GM12878 (cell line): Measurements from ENCODE around the gene DES. TPM values are rescaled to one million over a fixed set of nuclear protein-coding genes. Genes with fewer than 3 reads are reported as not detected.

Experiments
- ATAC-seq: fragments of 200-7000 bp; cut with Tn5 transposase; 3 replicates; pipeline ENCODE4 v1.9.1; 2020; ENCODE audit warnings: mild to moderate bottlenecking, moderate library complexity
- BruUV-seq: library from RNA; stranded (reverse); fragments of 400-500 nt; replicated peaks from 2 replicates; lab custom pipeline; 2021; lab: Mats Ljungman, UMichigan
- CTCF ChIA-PET: fragments of 300-600 bp; sonication (Branson Sonifier 250); formaldehyde crosslinking; extraction: SDS; loops from one replicate; lab custom pipeline; 2021; ENCODE audit warnings: inconsistent platforms; lab: Yijun Ruan, JAX
- POLR2A ChIA-PET: fragments of 350-600 bp; formaldehyde crosslinking; extraction: SDS; loops from one replicate; lab custom pipeline; 2021; ENCODE audit warnings: inconsistent platforms; lab: Charles Lee
- RAD21 ChIA-PET: fragments of 300-600 bp; sonication (Branson Sonifier 250); formaldehyde crosslinking; loops from one replicate; lab custom pipeline; 2023; ENCODE audit warnings: antibody characterized with exemption; ENCODE audit not compliant: unreplicated experiment; lab: Charles Lee
- SMC1A ChIA-PET: fragments of 300-600 bp; sonication (Branson Sonifier 250); formaldehyde crosslinking; loops from one replicate; lab custom pipeline; 2023; ENCODE audit not compliant: unreplicated experiment, uncharacterized antibody; lab: Charles Lee
- DNase-seq: peaks from one replicate; pipeline ENCODE4 v3.0.0-alpha.2; 2011; ENCODE audit warnings: low read depth, low spot score
- FAIRE-seq: peaks from 3 replicates; lab custom pipeline; 2011; peaks lifted over from hg19 to GRCh38; lab: Jason Lieb, UNC
- H2AFZ ChIP-seq: 2 replicates; pipeline ENCODE4 v1.6.0; 2011; ENCODE audit warnings: low read depth, low read length, control low read depth; ENCODE audit not compliant: control insufficient read depth
- H3K27ac ChIP-seq: 2 replicates; pipeline ENCODE4 v1.5.1; 2011; ENCODE audit warnings: control low read depth; ENCODE audit not compliant: control insufficient read depth, insufficient read depth
- H3K27me3 ChIP-seq, 2 experiments: replicated peaks in 1 of 2; 2 replicates each; pipeline versions ENCODE4 v1.6.0 to v1.6.1; 2011; ENCODE audit warnings: low read length in 1 of 2; ENCODE audit not compliant: control insufficient read depth in 2 of 2, insufficient read depth in 2 of 2
- H3K36me3 ChIP-seq, 2 experiments: 2 replicates each; pipeline ENCODE4 v1.5.1; 2011; ENCODE audit warnings: low read length in 1 of 2; ENCODE audit not compliant: control insufficient read depth in 2 of 2, insufficient read depth in 2 of 2
- H3K4me1 ChIP-seq: 2 replicates; pipeline ENCODE4 v1.6.1; 2011; ENCODE audit warnings: mild to moderate bottlenecking, low read length, moderate library complexity, mixed read lengths; ENCODE audit not compliant: control insufficient read depth, insufficient read depth
- H3K4me2 ChIP-seq: 2 replicates; pipeline ENCODE4 v1.6.0; 2011; ENCODE audit warnings: control low read depth; ENCODE audit not compliant: control insufficient read depth, insufficient read depth
- H3K4me3 ChIP-seq: fragments of 200-600 bp; sonication (generic); 2 replicates; pipeline ENCODE4 v1.5.1; 2016
- H3K79me2 ChIP-seq: 2 replicates; pipeline ENCODE4 v1.6.0; 2011; ENCODE audit warnings: low read length; ENCODE audit not compliant: control insufficient read depth, insufficient read depth
- H3K9ac ChIP-seq: 2 replicates; pipeline ENCODE4 v1.8.0; 2011; ENCODE audit warnings: low read length, control low read depth, mixed read lengths; ENCODE audit not compliant: control insufficient read depth, insufficient read depth
- H3K9me3 ChIP-seq: replicated peaks from 3 replicates; pipeline ENCODE4 v1.5.1; 2011; ENCODE audit warnings: mild to moderate bottlenecking, low read length; ENCODE audit not compliant: control insufficient read depth, insufficient read depth
- H4K20me1 ChIP-seq: 2 replicates; pipeline ENCODE4 v1.6.0; 2011; ENCODE audit not compliant: control insufficient read depth, insufficient read depth
- REST ChIP-seq: IDR thresholded peaks from 2 replicates; pipeline ENCODE4 v1.6.1; 2012; ENCODE audit warnings: mild to moderate bottlenecking, low read depth, low read length
- SP1 ChIP-seq: IDR thresholded peaks from one replicate; pipeline ENCODE4 v1.6.1; 2011; ENCODE audit warnings: low read depth, low read length
- STAT3 ChIP-seq: IDR thresholded peaks from 2 replicates; pipeline ENCODE4 v1.6.1; 2011; ENCODE audit warnings: low read depth, low read length, improper control_type of control experiment
- ZNF384 ChIP-seq: IDR thresholded peaks from 2 replicates; pipeline ENCODE4 v1.6.1; 2012; ENCODE audit warnings: low read depth, mild to moderate bottlenecking, low read length, improper control_type of control experiment, borderline replicate concordance
- WGBS: methylation state at CpG from one replicate; pipeline ENCODE4 v1.1.6; 2016; ENCODE audit warnings: low lambda C conversion rate; ENCODE audit not compliant: insufficient replicate concordance, insufficient coverage; ENCODE audit errors: missing lambda C conversion rate; 5-methylcytosine and 5-hydroxymethylcytosine counted together
- in situ Hi-C: fragments of 300-500 bp; cut with MboI; formaldehyde crosslinking; loops from 9 replicates; pipeline ENCODE4 v1.14.3; 2018; ENCODE audit warnings: mixed read lengths
- intact Hi-C: fragments of 100-400 bp; cut with micrococcal nuclease; formaldehyde crosslinking; loops from one replicate; pipeline ENCODE4 v1.14.2; 2022; ENCODE audit not compliant: unreplicated experiment
- polyA plus RNA-seq, 11 experiments: library from polyadenylated mRNA; depleted of rRNA in 4 of 11; unstranded in 6 of 11; stranded (reverse) in 5 of 11; fragments of >200 nt; fragmentation: Nextera tagmentation in 4 of 11; fragmentation: Illumina TruSeq in 1 of 11; extraction: Ambion mirVana in 4 of 11; extraction: Trizol in 1 of 11; gene quantifications; 1 replicate in 1 of 11; 2 replicates in 10 of 11; pipeline versions ENCODE4 v1.2.1 to v1.2.3, GENCODE V29; 2011 to 2016; ENCODE audit warnings: inconsistent platforms in 2 of 11, missing spikeins in 2 of 11, low read depth in 1 of 11
- total RNA-seq, 4 experiments: library from RNA; depleted of rRNA in 3 of 4; stranded (reverse); fragments of >200 nt in 3 of 4; fragmentation: Illumina TruSeq in 1 of 4; extraction: Trizol in 1 of 4; gene quantifications; 2 replicates each; pipeline versions ENCODE4 v1.2.1 to v1.2.3, GENCODE V29; 2013 to 2021

DES gene
- total and polyA plus RNA-seq, 10 of the 15 experiments (the other 5 are each of a cell fraction or from before 2014, with no cell fraction given), result 0.80 TPM; not detected in 9

- no peaks in the 10 kb centered on the region for H3K79me2 ChIP-seq
- H3K9ac ChIP-seq, result no peak overlapping the region
- no peaks in the 10 kb centered on the region for H3K36me3 ChIP-seq
- intact Hi-C loops (no loop called here), in situ Hi-C loops (no loop called here)
- H3K27me3 ChIP-seq, result peaks cover 0 to 2% of the 10 kb centered on the region in 2 experiments; a peak in 2 of 4 replicates
- no TSS peak for BruUV-seq
- WGBS, result 29% methylated on average over 7 of the region's 8 CpGs
- ChIA-PET RAD21 (no interaction called here), SMC1A (no interaction called here)
- H3K4me1 ChIP-seq, result no peaks in the 10 kb centered on the region
- H3K9me3 ChIP-seq, result no peaks in the 10 kb centered on the region; the same call in 1 of the 3 replicates
- no peak overlapping the region for H3K4me2 ChIP-seq
- TF ChIP-seq REST (no peak), ZNF384 (no peak), SP1 (no peak), STAT3 (no peak)
- TF ChIP-seq, all 136 proteins: peak for 0
- DNase-seq (no peak), ATAC-seq (no peak), FAIRE-seq (no peak)
- ChIA-PET POLR2A (no interaction called here), CTCF (no interaction called here)
- no peak overlapping the region for H2AFZ ChIP-seq
- no peaks in the 10 kb centered on the region for H4K20me1 ChIP-seq
- no peak overlapping the region for H3K27ac ChIP-seq
- H3K4me3 ChIP-seq, result no peak overlapping the region
Observed at GRCh38 chr2:219410390-219410789, 7.8 kb upstream of the DES start.
